Right lobe of liver (tissue), 6 donors: ENCODE measurements around the gene PEX5. TPM values are rescaled to one million over a fixed set of nuclear protein-coding genes. Genes with fewer than 3 reads are reported as not detected.

Experiments
- ATAC-seq, 4 donors: fragments of 200-7000 bp; cut with Tn5 transposase; one replicate each; pipeline ENCODE4 v1.9.1; 2020; ENCODE audit warnings: mild to moderate bottlenecking in 4 of 4, moderate library complexity in 4 of 4
- DNase-seq, 3 donors: peaks; one replicate each; pipeline ENCODE4 v3.0.0-alpha.2; 2020
- H3K27ac ChIP-seq, 3 donors: fragments of 200-600 bp; one replicate each; pipeline ENCODE4 v1.8.0; 2022
- H3K27me3 ChIP-seq, 2 donors: fragments of 200-600 bp; one replicate each; pipeline ENCODE4 v1.8.0; 2022
- H3K36me3 ChIP-seq, 4 donors: fragments of 200-600 bp; sonication (generic) in 1 of 4; one replicate each; pipeline versions ENCODE4 v1.5.1 to v1.8.0; 2017 to 2022; ENCODE audit warnings: control low read depth in 1 of 4
- H3K4me1 ChIP-seq, 4 donors: fragments of 200-600 bp; sonication (generic) in 1 of 4; one replicate each; pipeline versions ENCODE4 v1.5.1 to v1.8.0; 2017 to 2022; ENCODE audit warnings: control low read depth in 1 of 4
- H3K4me3 ChIP-seq, 3 donors: fragments of 200-600 bp; one replicate each; pipeline ENCODE4 v1.8.0; 2022
- H3K9me3 ChIP-seq, 4 donors: fragments of 200-600 bp; sonication (generic) in 1 of 4; one replicate each; pipeline versions ENCODE4 v1.5.1 to v1.8.0; 2017 to 2022; ENCODE audit warnings: control low read depth in 1 of 4
- POLR2A ChIP-seq: fragments of 450-650 bp; IDR thresholded peaks from one replicate; pipeline ENCODE4 v1.6.1; 2017; ENCODE audit warnings: antibody characterized with exemption, mild to moderate bottlenecking
- WGBS: methylation state at CpG from one replicate; pipeline ENCODE4 v1.1.6; 2018; ENCODE audit warnings: low coverage, low lambda C conversion rate; ENCODE audit not compliant: insufficient coverage; ENCODE audit errors: missing lambda C conversion rate; 5-methylcytosine and 5-hydroxymethylcytosine counted together
- intact Hi-C, 2 donors: fragments of 100-400 bp; cut with DNase I; formaldehyde crosslinking; loops; one replicate each; pipeline versions ENCODE4 v1.11.2 to v1.14.1; 2022
- total RNA-seq, 6 experiments: library from RNA; depleted of rRNA in 2 of 6; stranded (reverse); fragments of >200 nt in 2 of 6; fragmentation: NEBNext Ultra II Directional in 3 of 6; extraction: Animal tissue kit (Norgen Biotek cat#: 25700) in 3 of 6; gene quantifications; one replicate each; pipeline versions ENCODE4 v1.1.0 to v1.2.4, GENCODE V29; 2016 to 2023
- TF ChIP-seq, protein P1 (sequence below), 4 donors: fragments of 200-600 bp in 3 of 4; fragments of 450-650 bp in 1 of 4; IDR thresholded peaks; one replicate each; pipeline versions ENCODE4 v1.5.1 to v1.8.0; 2016 to 2022; ENCODE audit warnings: antibody characterized with exemption in 4 of 4, mild to moderate bottlenecking in 2 of 4
- donor health status: DM: no; HTN: yes; CAD: no.
- donor health status: DM: no; HTN: no; CAD: no.
- donor health status: DM: no; HTN: no; CAD: no.
- donor health status: DM: no; HTN: yes; CAD: no.
- donor health status: DM: no; HTN: yes; CAD: no.

The PEX5 gene
- total RNA-seq, 6 experiments from 2014 or later: 28.7 to 43.9 (median 36.2) TPM

DNA sequence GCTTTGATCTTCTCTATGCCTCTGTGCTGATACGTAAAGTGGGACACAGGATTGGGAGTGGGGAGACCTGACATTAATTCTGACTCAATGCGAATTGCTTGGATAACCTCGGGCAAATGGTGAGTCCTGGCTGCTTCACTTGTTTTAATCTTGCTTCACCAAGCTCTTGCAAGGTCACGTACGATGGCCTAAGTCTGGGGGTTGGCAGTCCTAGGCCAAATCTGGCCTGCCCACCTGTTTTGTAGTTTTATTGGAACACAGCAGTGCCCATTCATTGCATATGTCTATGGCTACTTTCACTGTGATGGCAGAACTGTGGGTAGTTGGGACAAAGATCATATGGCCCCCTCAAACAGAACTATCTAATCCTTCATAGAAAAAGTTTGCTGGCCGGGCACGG, 45.9 kb upstream of the PEX5 start:
- H3K27me3 ChIP-seq: no peaks in the 10 kb centered on the region
- peaks cover 0 to 21% (median 7%) of the 10 kb centered on the region in 4 donors for H3K36me3 ChIP-seq
- 75% methylated on average over 1 of the region's 7 CpGs for WGBS
- peaks cover 0 to 39% (median 2%) of the 10 kb centered on the region in 4 donors for H3K4me1 ChIP-seq
- H3K27ac ChIP-seq: peak overlapping the region in 1 of 3 donors; percentile 47
- H3K9me3 ChIP-seq: no peaks in the 10 kb centered on the region
- intact Hi-C loops: no loop called here
- TF ChIP-seq, protein P1, sequence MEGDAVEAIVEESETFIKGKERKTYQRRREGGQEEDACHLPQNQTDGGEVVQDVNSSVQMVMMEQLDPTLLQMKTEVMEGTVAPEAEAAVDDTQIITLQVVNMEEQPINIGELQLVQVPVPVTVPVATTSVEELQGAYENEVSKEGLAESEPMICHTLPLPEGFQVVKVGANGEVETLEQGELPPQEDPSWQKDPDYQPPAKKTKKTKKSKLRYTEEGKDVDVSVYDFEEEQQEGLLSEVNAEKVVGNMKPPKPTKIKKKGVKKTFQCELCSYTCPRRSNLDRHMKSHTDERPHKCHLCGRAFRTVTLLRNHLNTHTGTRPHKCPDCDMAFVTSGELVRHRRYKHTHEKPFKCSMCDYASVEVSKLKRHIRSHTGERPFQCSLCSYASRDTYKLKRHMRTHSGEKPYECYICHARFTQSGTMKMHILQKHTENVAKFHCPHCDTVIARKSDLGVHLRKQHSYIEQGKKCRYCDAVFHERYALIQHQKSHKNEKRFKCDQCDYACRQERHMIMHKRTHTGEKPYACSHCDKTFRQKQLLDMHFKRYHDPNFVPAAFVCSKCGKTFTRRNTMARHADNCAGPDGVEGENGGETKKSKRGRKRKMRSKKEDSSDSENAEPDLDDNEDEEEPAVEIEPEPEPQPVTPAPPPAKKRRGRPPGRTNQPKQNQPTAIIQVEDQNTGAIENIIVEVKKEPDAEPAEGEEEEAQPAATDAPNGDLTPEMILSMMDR (IDR thresholded peaks at IDR 0.05): no peak
- TF ChIP-seq POLR2A: no peak
- DNase-seq (peak in 2 of 3 donors; percentile 10 to 49), ATAC-seq (peak in 2 of 4 donors; percentile 1 to 4)
- H3K4me3 ChIP-seq: no peak overlapping the region

DNA sequence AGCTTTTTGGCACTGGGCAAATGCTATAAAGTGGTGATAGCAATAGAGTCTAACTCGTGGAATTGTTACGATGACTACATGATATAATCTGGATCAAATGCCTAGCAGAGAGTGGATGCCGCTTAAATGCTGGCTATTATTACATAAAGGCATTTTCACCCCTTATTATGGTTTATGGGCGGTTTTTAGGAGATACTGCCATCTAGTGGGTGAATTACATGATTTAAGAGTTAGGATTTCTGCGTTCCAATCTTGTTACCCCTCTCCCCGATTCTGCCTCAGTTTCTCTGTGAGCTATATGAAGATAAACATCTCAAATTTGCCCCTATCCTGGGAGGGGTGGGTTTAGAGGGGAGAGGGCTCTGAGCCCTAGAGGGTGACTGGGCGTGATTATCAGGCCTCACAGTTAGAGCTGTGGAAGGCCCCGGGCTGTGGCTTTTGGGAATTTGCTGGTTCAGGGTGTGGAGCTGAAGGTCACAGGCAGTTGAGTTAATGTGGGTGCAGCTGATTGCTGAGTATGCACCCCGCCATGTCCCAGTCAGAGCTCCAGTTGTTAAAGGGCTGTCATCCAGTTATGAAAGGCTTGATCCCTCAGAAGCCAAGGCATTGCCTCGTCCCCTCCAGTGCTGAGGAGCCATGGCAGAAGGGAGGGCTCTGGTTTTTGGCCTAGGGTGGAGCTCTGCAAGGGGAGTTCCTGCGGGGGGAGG, 44.9 kb upstream of the PEX5 start:
- Histone ChIP-seq H3K36me3 (peaks cover 0 to 25% (median 8%) of the 10 kb centered on the region in 4 donors), H3K27ac (peak overlapping the region in 1 of 3 donors; percentile 31), H3K27me3 (no peaks in the 10 kb centered on the region), H3K9me3 (no peaks in the 10 kb centered on the region), H3K4me1 (peaks cover 0 to 39% (median 2%) of the 10 kb centered on the region in 4 donors), H3K4me3 (no peak overlapping the region)
- DNase-seq (peak in 2 of 3 donors; percentile 9 to 39), ATAC-seq (peak; percentile 23 to 40 (median 28))
- intact Hi-C loops: no loop called here
- 40% methylated on average over 9 of the region's 11 CpGs for WGBS
- TF ChIP-seq POLR2A: no peak
- TF ChIP-seq, protein P1 (IDR thresholded peaks at IDR 0.05): peak; percentile 49 to 66 (median 58)

DNA sequence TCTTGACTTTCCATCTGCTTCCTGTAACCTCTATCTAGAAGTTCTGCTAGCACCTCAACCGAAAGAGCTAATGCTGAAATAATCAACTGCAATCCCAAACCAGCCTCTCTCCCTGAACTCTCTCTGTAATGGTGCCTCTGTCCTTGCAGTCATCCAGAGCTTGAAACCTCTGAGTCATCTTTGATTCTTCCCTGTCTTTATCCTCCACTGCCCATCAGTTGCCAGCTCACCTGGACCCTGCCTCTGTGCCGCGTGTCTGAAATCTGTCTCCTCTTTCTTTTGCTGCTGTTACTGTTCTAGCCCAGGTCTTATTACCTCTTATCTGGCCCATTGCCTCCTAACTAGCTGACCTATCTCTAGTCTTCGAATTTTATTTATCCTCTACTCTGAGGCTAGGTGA, 43.8 kb upstream of the PEX5 start:
- Histone ChIP-seq H3K4me1 (peaks cover 0 to 39% (median 2%) of the 10 kb centered on the region in 4 donors), H3K4me3 (no peak overlapping the region), H3K27me3 (no peaks in the 10 kb centered on the region), H3K27ac (no peak overlapping the region), H3K9me3 (no peaks in the 10 kb centered on the region), H3K36me3 (peaks cover 0 to 36% (median 10%) of the 10 kb centered on the region in 4 donors)
- 65% methylated on average over 4 of the region's 4 CpGs for WGBS
- TF ChIP-seq, protein P1 (IDR thresholded peaks at IDR 0.05): no peak
- TF ChIP-seq POLR2A: no peak
- intact Hi-C loops: no loop called here
- ATAC-seq: no peak
- DNase-seq: peak in 2 of 3 donors; percentile 1 to 29

DNA sequence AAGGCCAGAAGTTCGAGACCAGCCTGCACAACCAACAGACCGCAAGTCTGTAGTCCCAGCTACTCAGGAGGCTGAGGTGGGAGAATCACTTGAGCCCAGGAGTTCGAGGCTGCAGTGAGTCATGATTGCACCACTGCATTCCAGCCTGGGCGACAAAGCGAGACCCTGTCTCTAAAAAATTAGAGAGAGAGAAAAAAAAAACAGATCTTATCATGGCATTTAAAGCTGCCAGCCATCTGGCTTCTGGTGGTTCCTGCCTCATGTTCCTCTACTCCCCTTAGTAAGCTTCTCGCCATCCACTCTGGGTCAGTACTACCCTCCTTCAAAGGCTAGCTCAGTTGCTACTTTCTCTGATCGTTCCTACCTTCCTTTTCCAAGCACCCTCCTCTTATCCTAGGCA, 43.3 kb upstream of the PEX5 start:
- DNase-seq (no peak), ATAC-seq (no peak)
- TF ChIP-seq, protein P1 (IDR thresholded peaks at IDR 0.05): no peak
- no peak for TF ChIP-seq POLR2A
- H3K27ac ChIP-seq: no peak overlapping the region
- WGBS: 92% methylated on average over 6 of the region's 7 CpGs
- H3K27me3 ChIP-seq: no peaks in the 10 kb centered on the region
- H3K36me3 ChIP-seq: peaks cover 0 to 38% (median 9%) of the 10 kb centered on the region in 4 donors
- intact Hi-C loops: no loop called here
- peaks cover 0 to 45% (median 2%) of the 10 kb centered on the region in 4 donors for H3K4me1 ChIP-seq
- H3K4me3 ChIP-seq: no peak overlapping the region
- H3K9me3 ChIP-seq: no peaks in the 10 kb centered on the region
